ENCODE data around the gene KRTAP19-3. TPM values are rescaled to one million over a fixed set of nuclear protein-coding genes. Genes with fewer than 3 reads are reported as not detected.

KRTAP19-3 gene
- total and polyA plus RNA-seq, 2 donors, result 2.4 TPM; not detected in 1

Other genes with a start within 250 kb of the KRTAP19-3 start
- not detected for gene KRTAP24-1, start 209.1 kb downstream of the KRTAP19-3 start, total RNA-seq
- not detected for gene KRTAP24-1, start 209.1 kb downstream of the KRTAP19-3 start, polyA plus RNA-seq
- gene KRTAP25-1, start 202.5 kb downstream of the KRTAP19-3 start, total RNA-seq, result not detected
- gene KRTAP25-1, start 202.5 kb downstream of the KRTAP19-3 start, polyA plus RNA-seq, result not detected
- gene KRTAP26-1, start 171.7 kb downstream of the KRTAP19-3 start, total RNA-seq, result not detected
- 0.09 TPM for gene KRTAP26-1, start 171.7 kb downstream of the KRTAP19-3 start, polyA plus RNA-seq
- gene KRTAP27-1, start 154.3 kb downstream of the KRTAP19-3 start, total RNA-seq, result not detected
- gene KRTAP27-1, start 154.3 kb downstream of the KRTAP19-3 start, polyA plus RNA-seq, result 0.07 TPM
- not detected for gene KRTAP23-1, start 143.4 kb downstream of the KRTAP19-3 start, total RNA-seq
- gene KRTAP23-1, start 143.4 kb downstream of the KRTAP19-3 start, polyA plus RNA-seq, result not detected
- gene KRTAP13-2, start 119.7 kb downstream of the KRTAP19-3 start, total RNA-seq, result not detected
- gene KRTAP13-2, start 119.7 kb downstream of the KRTAP19-3 start, polyA plus RNA-seq, result 0.80 TPM
- gene KRTAP13-1, start 96.0 kb downstream of the KRTAP19-3 start, total RNA-seq, result not detected
- gene KRTAP13-1, start 96.0 kb downstream of the KRTAP19-3 start, polyA plus RNA-seq, result 0.16 TPM
- not detected for gene KRTAP13-3, start 66.1 kb downstream of the KRTAP19-3 start, total RNA-seq
- gene KRTAP13-3, start 66.1 kb downstream of the KRTAP19-3 start, polyA plus RNA-seq, result not detected
- gene KRTAP13-4, start 61.8 kb downstream of the KRTAP19-3 start, total RNA-seq, result 0.05 TPM
- gene KRTAP13-4, start 61.8 kb downstream of the KRTAP19-3 start, polyA plus RNA-seq, result 0.34 TPM
- not detected for gene KRTAP15-1, start 51.7 kb downstream of the KRTAP19-3 start, total RNA-seq
- gene KRTAP15-1, start 51.7 kb downstream of the KRTAP19-3 start, polyA plus RNA-seq, result not detected
- not detected for gene KRTAP19-1, start 11.6 kb downstream of the KRTAP19-3 start, total RNA-seq
- gene KRTAP19-1, start 11.6 kb downstream of the KRTAP19-3 start, polyA plus RNA-seq, result 0.14 TPM
- gene KRTAP19-2, start 4.6 kb downstream of the KRTAP19-3 start, total RNA-seq, result not detected
- not detected for gene KRTAP19-2, start 4.6 kb downstream of the KRTAP19-3 start, polyA plus RNA-seq
- not detected for gene KRTAP19-4, start 5.2 kb upstream of the KRTAP19-3 start, total RNA-seq
- not detected for gene KRTAP19-4, start 5.2 kb upstream of the KRTAP19-3 start, polyA plus RNA-seq
- gene KRTAP19-5, start 10.1 kb upstream of the KRTAP19-3 start, total RNA-seq, result 0.19 TPM
- 0.91 TPM for gene KRTAP19-5, start 10.1 kb upstream of the KRTAP19-3 start, polyA plus RNA-seq
- gene KRTAP19-6, start 49.9 kb upstream of the KRTAP19-3 start, total RNA-seq, result not detected
- not detected for gene KRTAP19-6, start 49.9 kb upstream of the KRTAP19-3 start, polyA plus RNA-seq
- gene KRTAP19-7, start 69.3 kb upstream of the KRTAP19-3 start, total RNA-seq, result not detected
- gene KRTAP19-7, start 69.3 kb upstream of the KRTAP19-3 start, polyA plus RNA-seq, result not detected
- gene KRTAP22-2, start 98.4 kb upstream of the KRTAP19-3 start, total RNA-seq, result not detected
- gene KRTAP22-2, start 98.4 kb upstream of the KRTAP19-3 start, polyA plus RNA-seq, result not detected
- gene KRTAP6-3, start 100.4 kb upstream of the KRTAP19-3 start, total RNA-seq, result not detected
- not detected for gene KRTAP6-3, start 100.4 kb upstream of the KRTAP19-3 start, polyA plus RNA-seq
- not detected for gene KRTAP6-2, start 106.9 kb upstream of the KRTAP19-3 start, total RNA-seq
- not detected for gene KRTAP6-2, start 106.9 kb upstream of the KRTAP19-3 start, polyA plus RNA-seq
- gene KRTAP22-1, start 109.1 kb upstream of the KRTAP19-3 start, total RNA-seq, result not detected
- not detected for gene KRTAP22-1, start 109.1 kb upstream of the KRTAP19-3 start, polyA plus RNA-seq
- not detected for gene KRTAP6-1, start 121.9 kb upstream of the KRTAP19-3 start, total RNA-seq
- not detected for gene KRTAP6-1, start 121.9 kb upstream of the KRTAP19-3 start, polyA plus RNA-seq
- not detected for gene KRTAP20-1, start 124.4 kb upstream of the KRTAP19-3 start, total RNA-seq
- gene KRTAP20-1, start 124.4 kb upstream of the KRTAP19-3 start, polyA plus RNA-seq, result not detected
- not detected for gene KRTAP20-4, start 128.6 kb upstream of the KRTAP19-3 start, total RNA-seq
- not detected for gene KRTAP20-4, start 128.6 kb upstream of the KRTAP19-3 start, polyA plus RNA-seq
- gene KRTAP20-2, start 143.2 kb upstream of the KRTAP19-3 start, total RNA-seq, result not detected
- not detected for gene KRTAP20-2, start 143.2 kb upstream of the KRTAP19-3 start, polyA plus RNA-seq
- not detected for gene KRTAP20-3, start 150.9 kb upstream of the KRTAP19-3 start, total RNA-seq
- not detected for gene KRTAP20-3, start 150.9 kb upstream of the KRTAP19-3 start, polyA plus RNA-seq
- not detected for gene KRTAP21-3, start 226.8 kb upstream of the KRTAP19-3 start, total RNA-seq
- gene KRTAP21-3, start 226.8 kb upstream of the KRTAP19-3 start, polyA plus RNA-seq, result not detected

Data from thymus (tissue), 2 donors.